NCI-H1417 (cell line): ENCODE results near the gene MCTP2.
"Not testable (repeated sequence)": the region's sequence is repeated elsewhere in the genome, so short reads cannot be mapped to it uniquely, and the experiment has no call there.

Experiments used
- DNase-seq, 3 experiments: peaks; one replicate each; lab custom pipeline; 2025; lab: John Stamatoyannopoulos, UW

The MCTP2 gene

DNA sequence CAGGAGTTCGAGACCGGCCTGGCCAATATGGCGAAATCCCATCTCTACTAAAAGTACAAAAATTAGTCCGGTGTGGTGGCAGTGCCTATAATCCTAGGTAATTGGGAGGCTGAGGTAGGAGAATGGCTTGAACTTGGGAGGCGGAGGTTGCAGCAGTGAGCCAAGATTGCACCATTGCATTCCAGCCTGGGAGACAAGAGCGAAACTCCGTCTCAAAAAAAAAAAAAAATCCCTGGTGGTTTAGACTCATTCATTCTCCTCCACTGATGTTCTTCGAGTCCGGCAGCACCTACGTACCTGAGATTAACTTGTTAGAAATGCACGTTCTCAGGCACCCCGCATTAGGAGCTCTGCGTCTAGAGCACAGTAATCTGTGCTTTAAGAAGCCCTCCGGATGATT, 3.7 kb downstream of the MCTP2 start:
- DNase-seq, result no peak

GRCh38 chr15:94235646-94236045, 4.3 kb downstream of the MCTP2 start:
- DNase-seq, result no peak

GRCh38 chr15:94236608-94237007, 5.2 kb downstream of the MCTP2 start:
- peak in 1 of 3 experiments; percentile 13 for DNase-seq

DNA sequence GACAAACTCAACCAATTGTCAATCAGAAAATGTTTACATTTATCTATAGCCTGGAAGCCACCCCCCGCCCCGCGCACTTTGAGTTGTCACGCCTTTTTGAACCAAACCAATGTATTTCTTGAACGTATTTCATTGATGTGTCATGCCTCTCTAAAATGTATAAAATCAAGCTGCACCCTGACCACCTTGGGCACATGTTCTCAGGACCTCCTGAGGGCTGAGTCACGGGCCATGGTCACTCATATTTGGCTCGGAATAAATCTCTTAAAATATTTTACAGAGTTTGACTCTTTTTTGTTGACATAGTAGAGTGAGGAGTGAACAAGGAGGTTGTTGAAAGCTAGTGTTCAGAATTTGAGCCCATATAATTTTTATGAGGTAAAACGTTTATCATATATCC, 6.5 kb downstream of the MCTP2 start:
- no peak for DNase-seq

DNA sequence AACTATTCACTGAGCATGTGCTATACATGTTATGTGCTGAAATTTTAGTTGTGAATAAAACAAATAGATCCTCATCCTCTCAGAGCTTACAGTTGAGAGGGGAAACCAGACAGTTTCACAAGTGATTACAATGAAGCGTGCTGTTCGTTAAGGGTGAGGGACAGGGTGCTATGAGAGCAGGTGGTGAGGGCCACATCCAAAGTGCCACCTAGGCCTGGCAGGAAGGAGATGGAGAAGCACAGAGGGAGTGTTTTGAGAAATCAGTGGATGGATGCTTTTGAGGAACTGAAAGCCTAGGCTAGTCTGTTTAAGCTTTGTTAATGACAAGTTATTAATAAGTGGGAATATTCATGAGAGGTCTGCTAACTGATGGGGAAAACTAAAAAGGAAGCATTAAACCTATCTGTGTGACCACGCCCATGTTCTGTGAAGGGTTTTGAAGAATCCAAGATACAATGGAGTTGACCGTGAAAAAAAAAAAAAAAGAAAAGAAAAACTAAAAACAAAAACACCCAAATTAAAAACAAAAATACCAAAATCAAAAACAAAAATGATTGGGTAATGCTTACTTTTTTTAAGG, 7.3 kb downstream of the MCTP2 start:
- peak in 1 of 3 experiments; percentile 10 for DNase-seq

DNA sequence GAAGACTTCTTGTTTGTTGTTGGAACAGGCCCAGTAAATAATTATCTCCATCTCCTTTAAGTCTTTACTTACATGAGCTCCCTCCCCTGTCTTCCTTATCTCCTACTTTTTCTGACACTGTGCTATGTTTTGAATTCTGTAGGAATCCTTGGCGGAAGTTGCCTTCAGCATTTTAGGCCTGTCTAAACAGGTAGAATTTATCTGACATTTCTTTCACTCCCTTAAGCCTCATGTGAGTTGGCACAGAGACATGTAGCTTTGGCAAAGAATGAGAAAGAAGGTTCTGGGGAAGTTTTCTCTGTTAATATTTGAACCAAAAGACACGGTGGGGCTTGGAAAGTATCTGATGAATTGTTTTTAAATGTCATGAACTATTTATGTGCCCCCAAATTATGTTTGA, 8.1 kb downstream of the MCTP2 start:
- no peak for DNase-seq

- DNase-seq, result peak in 1 of 3 experiments; percentile 10
These were observed 9.1 kb downstream of the MCTP2 start for GRCh38 chr15:94240480-94240879.

DNA sequence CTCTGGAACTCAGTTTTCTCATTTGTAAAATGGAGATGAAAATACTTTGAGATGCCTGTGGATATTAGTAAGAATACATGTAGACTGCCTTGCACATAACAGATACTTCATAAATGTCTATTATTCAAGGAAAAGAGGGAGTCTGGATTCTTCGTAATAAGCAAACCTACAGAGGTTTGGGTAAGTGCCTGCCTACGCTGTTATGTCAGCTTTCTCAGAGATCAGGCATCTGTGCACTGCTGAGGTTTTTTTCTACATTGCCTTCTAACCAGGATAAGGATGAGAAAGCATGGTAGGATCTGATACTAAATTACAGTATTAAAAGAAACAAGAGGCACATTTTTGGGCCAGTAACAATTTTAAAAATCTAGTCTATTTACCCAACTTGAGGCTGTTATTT, 10.9 kb downstream of the MCTP2 start:
- DNase-seq, result no peak

GRCh38 chr15:94243003-94243402, 11.6 kb downstream of the MCTP2 start:
- DNase-seq, result not testable (repeated sequence)

- DNase-seq, result no peak
These were observed 12.1 kb downstream of the MCTP2 start for GRCh38 chr15:94243418-94243817.

DNA sequence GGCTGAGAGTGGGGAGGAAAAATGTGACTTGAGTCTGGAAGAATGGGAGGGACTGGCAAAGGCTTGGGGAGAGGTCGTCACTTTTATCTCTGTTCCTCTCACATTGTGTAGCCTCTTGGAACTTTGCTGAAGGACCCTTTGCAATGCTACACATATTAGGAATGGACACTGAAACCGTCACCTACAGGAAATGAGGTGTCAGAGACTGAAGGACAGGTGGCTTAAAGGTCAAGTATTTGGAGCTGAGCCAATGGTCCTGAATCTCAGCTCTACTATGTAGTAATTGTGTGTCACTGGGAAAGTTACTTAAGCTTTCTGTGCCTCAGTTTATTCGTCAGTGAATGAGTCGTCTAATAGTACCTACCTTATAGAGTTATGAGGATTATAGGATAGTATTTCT, 14.7 kb downstream of the MCTP2 start:
- DNase-seq, result no peak

DNA sequence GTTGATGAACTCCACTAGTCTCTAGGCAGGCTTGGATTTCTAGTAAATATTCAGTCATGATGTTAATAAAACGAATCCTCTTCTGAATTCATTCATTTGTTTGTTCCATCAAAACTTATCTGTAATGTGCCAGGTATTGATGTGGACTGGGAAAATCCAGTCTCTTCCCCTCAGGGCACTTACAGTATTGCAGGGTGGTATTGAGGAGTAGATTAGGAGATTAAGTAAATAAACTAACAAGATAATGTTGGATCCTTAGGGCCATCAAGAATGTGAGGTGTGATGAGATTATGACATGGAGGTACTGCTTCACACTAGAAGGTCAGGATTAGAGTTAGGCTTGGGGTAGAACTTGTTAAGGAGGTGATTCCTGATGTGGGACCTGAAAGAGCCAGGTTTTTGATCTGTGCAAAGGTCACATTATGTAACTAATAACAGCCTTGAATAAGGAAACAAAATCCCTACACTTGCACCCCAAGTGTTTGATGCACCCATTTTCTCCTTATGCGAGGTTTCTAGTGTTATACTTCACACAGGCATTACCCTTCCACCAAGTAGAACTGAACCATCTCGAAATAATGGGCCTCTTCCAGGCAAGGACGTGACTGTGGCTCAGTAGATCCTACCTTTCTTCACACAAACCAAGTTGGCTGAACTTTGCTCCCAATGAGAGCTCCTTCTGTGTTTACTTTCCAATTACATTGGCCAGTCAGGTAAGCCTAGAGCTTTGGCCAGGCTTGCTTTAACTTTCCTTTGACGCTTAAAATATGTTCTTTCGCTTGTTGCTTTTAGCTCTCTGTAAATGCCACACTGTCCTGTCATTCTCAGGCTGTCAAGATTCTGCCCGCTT, 16.7 kb downstream of the MCTP2 start:
- no peak for DNase-seq

- DNase-seq, result no peak
These were observed 19.4 kb downstream of the MCTP2 start for GRCh38 chr15:94250801-94251200.

DNA sequence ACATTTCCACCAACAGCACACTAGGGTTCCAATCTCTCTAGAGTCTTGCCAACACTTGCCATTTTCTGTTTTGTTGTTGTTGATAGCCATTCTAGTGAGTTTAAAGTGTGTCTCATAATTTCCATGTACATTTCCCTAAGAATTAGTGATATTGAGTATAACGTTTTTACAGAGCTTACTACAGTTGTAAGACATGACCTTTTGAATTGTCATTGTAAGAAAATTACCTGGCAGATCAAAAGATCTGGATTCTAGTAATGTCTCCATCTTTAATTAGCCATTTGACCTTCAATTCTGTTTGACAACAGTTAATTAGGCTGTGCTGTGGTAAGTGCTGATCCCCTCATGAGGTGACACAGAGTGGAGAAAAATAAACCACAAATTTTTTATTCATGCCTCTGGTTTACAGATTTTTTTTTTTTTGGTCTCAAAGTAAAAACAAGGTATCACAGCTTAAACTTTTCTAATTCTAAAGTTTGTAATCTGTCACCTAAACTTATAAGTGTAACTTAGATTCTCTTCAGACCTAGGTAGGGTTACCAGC, 20.9 kb downstream of the MCTP2 start:
- no peak for DNase-seq

- DNase-seq, result peak in 1 of 3 experiments; percentile 13
These were observed 21.6 kb downstream of the MCTP2 start for GRCh38 chr15:94252906-94253491.

GRCh38 chr15:94253742-94254141, 22.4 kb downstream of the MCTP2 start:
- no peak for DNase-seq

- no peak for DNase-seq
These were observed 24.2 kb downstream of the MCTP2 start for GRCh38 chr15:94255540-94255939.

GRCh38 chr15:94256511-94256910, 25.1 kb downstream of the MCTP2 start:
- no peak for DNase-seq

DNA sequence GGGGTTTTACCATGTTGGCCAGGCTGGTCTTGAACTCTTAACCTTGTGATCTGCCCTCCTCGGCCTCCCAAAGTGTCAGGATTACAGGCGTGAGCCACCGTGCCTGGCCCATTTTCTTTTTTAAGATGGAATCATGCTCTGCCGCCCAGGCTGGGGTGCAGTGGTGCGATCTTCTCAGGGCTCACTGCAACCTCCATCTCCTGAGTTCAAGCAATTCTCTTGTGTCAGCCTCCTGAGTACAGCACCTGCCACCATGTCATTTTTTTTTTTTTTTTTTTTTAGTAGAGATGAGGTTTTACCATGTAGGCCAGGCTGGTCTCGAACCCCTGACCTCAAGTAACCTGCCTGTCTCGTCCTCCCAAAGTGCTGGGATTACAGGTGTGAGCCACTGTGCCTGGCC, 26.4 kb downstream of the MCTP2 start:
- not testable (repeated sequence) for DNase-seq

DNA sequence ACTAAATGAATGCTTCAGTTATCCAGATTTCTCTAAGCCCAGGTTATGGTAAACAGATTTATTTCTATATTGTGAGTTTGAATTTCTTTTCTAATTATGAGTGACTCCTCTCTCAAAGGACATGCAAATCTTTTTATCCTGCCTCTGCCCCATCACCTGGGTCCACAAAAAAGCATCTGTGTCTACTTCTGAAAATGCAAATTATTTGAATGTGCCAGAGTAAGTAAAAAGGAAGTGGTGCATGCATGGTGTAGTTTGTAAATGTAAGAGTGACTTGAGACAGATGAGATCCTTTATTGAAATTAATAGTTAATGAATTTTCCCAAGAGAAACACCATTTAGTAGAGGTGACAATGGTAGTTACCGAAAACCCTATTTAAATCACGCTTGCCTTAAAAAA, 26.9 kb downstream of the MCTP2 start:
- DNase-seq, result no peak

DNA sequence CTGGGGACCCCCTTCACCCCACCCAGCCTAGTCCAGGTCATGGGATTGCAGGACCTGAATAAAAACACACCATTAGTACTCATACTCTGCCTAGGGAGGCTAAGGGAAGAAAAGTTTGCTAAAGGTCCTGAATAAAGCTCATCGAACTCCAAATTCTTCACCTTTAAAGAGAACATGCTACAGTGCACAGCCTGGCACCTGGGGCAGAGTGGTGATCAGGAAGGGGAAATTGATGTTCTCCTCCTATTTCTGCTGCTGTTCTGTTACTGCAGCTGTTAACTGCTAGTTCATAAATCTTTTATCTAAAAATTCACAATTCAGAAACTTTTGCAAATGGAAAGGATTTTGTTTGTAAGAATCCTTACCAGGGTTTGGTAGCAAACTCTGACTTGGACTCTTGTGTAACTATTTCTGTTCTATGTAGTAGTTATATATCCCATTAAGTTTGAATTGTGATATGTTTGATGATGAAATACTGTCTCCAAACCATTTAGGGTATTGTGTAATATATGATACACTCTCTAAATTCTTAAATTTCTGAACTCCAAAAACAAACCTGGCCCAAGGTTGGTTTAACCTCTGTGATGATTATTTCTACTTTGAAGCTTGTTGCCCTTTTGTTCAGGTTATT, 27.9 kb downstream of the MCTP2 start:
- no peak for DNase-seq

- no peak for DNase-seq
These were observed 28.5 kb downstream of the MCTP2 start for GRCh38 chr15:94259863-94260262.

DNA sequence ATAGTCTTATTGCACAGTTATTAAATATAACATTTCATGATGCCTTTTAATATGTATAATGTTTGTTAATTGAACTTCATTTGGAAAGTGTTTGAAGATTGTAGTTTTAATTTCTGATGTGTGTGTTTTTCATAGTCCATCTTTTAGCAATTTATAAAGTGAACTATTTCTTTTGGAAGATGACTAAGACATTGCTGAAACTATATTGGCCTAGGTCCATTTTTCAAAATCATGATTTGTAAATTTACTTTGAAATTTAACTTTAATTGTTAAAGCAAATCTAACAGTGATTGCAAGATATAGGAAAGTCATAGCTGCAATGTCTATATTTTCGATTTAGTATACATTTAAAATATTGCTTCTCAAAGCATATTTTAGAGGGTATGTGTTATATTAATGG, 30.8 kb downstream of the MCTP2 start:
- DNase-seq, result no peak
